Head of caudate nucleus (tissue), 42 donors: ENCODE results near the gene ATXN1.
A peak's percentile ranks its signal among the peaks of the same experiment; 100 is the strongest.

Experiments used
- DNase-seq, 42 donors: peaks; one replicate each; pipeline versions ENCODE4 v3.0.0 to v3.0.0-alpha.2; 2020 to 2021; ENCODE audit warnings: mixed read lengths in 7 of 42
- intact Hi-C: fragments of 100-400 bp; cut with DNase I; formaldehyde crosslinking; loops from one replicate; pipeline ENCODE4 v1.15.0; 2022

ATXN1 gene

GRCh38 chr6:16487996-16488674 is 273.1 kb downstream of the ATXN1 start:
- no peak for DNase-seq
- intact Hi-C loops: no loop called here

GRCh38 chr6:16486661-16487060 is 274.6 kb downstream of the ATXN1 start:
- intact Hi-C loops: no loop called here
- peak in 34 of 42 donors; percentile 14 to 76 (median 41) for DNase-seq

- intact Hi-C loops: no loop called here
- DNase-seq: peak in 1 of 42 donors; percentile 17
These were observed 277.9 kb downstream of the ATXN1 start for GRCh38 chr6:16483315-16483875.

GRCh38 chr6:16482702-16483314 is 278.5 kb downstream of the ATXN1 start:
- peak in 1 of 42 donors; percentile 5 for DNase-seq
- intact Hi-C loops: no loop called here

GRCh38 chr6:16481697-16482399 is 279.4 kb downstream of the ATXN1 start:
- intact Hi-C loops: no loop called here
- DNase-seq: no peak

GRCh38 chr6:16480763-16481560 is 280.3 kb downstream of the ATXN1 start:
- no peak for DNase-seq
- intact Hi-C loops: no loop called here

GRCh38 chr6:16477367-16478149 is 283.7 kb downstream of the ATXN1 start:
- no peak for DNase-seq
- intact Hi-C loops: no loop called here

- intact Hi-C loops: no loop called here
- DNase-seq: no peak
These were observed 284.4 kb downstream of the ATXN1 start for GRCh38 chr6:16476861-16477260.

- intact Hi-C loops: no loop called here
- no peak for DNase-seq
These were observed 285.8 kb downstream of the ATXN1 start for GRCh38 chr6:16475494-16475781.

GRCh38 chr6:16474772-16475493 is 286.3 kb downstream of the ATXN1 start:
- no peak for DNase-seq
- intact Hi-C loops: no loop called here

GRCh38 chr6:16473908-16474771 is 287.1 kb downstream of the ATXN1 start:
- intact Hi-C loops: no loop called here
- no peak for DNase-seq

GRCh38 chr6:16473184-16473907 is 287.9 kb downstream of the ATXN1 start:
- intact Hi-C loops: no loop called here
- no peak for DNase-seq

- no peak for DNase-seq
- intact Hi-C loops: no loop called here
These were observed 288.8 kb downstream of the ATXN1 start for GRCh38 chr6:16472349-16473069.

- DNase-seq: no peak
- intact Hi-C loops: no loop called here
These were observed 289.4 kb downstream of the ATXN1 start for GRCh38 chr6:16471910-16472297.

- DNase-seq: peak in 1 of 42 donors; percentile 10
- intact Hi-C loops: no loop called here
These were observed 289.9 kb downstream of the ATXN1 start for GRCh38 chr6:16471222-16471909.
